Kidney (tissue), 14 donors: Measurements from ENCODE around the gene CLASRP. TPM values are rescaled to one million over a fixed set of nuclear protein-coding genes. Genes with fewer than 3 reads are reported as not detected.
A peak's percentile ranks its signal among the peaks of the same experiment; 100 is the strongest.

Experiments used
- DNase-seq, 5 donors: peaks; one replicate each; pipeline ENCODE4 v3.0.0-alpha.2; 2013 to 2020
- FAIRE-seq: peaks from 2 replicates; lab custom pipeline; 2012; peaks lifted over from hg19 to GRCh38; lab: Jason Lieb, UNC
- H3K27ac ChIP-seq, 2 donors: one replicate each; pipeline ENCODE4 v1.7.0; 2013; ENCODE audit warnings: low read depth in 2 of 2, low read length in 2 of 2, inconsistent platforms in 1 of 2
- H3K27me3 ChIP-seq: one replicate; pipeline ENCODE4 v1.7.1; 2013; ENCODE audit warnings: low read length, inconsistent platforms; ENCODE audit not compliant: control insufficient read depth, insufficient read depth
- H3K36me3 ChIP-seq, 3 donors: one replicate each; pipeline versions ENCODE4 v1.7.0 to v1.7.1; 2013; ENCODE audit warnings: low read length in 3 of 3, control low read depth in 1 of 3, inconsistent platforms in 1 of 3; ENCODE audit not compliant: insufficient read depth in 3 of 3, control insufficient read depth in 2 of 3
- H3K4me1 ChIP-seq, 3 donors: one replicate each; pipeline versions ENCODE4 v1.7.0 to v1.7.1; 2013; ENCODE audit warnings: low read length in 3 of 3, inconsistent platforms in 1 of 3, low read depth in 1 of 3; ENCODE audit not compliant: control insufficient read depth in 2 of 3, insufficient read depth in 2 of 3
- H3K4me3 ChIP-seq, 3 donors: one replicate each; pipeline versions ENCODE4 v1.7.0 to v1.8.1; 2013; ENCODE audit warnings: low read length in 3 of 3, control low read depth in 1 of 3, inconsistent platforms in 1 of 3
- H3K9ac ChIP-seq, 3 donors: one replicate each; pipeline versions ENCODE4 v1.7.0 to v1.7.1; 2013; ENCODE audit warnings: low read length in 3 of 3, control low read depth in 1 of 3, inconsistent platforms in 1 of 3
- H3K9me3 ChIP-seq, 3 donors: one replicate each; pipeline versions ENCODE4 v1.7.0 to v1.7.1; 2013; ENCODE audit warnings: low read length in 3 of 3, control low read depth in 1 of 3, inconsistent platforms in 1 of 3; ENCODE audit not compliant: control insufficient read depth in 2 of 3, insufficient read depth in 1 of 3
- CTCF ChIP-seq: IDR thresholded peaks from 3 replicates; pipeline ENCODE4 v1.5.1; 2012; ENCODE audit warnings: mild to moderate bottlenecking, moderate library complexity, borderline replicate concordance; ENCODE audit not compliant: insufficient read depth; ENCODE audit errors: extremely low read depth
- intact Hi-C: fragments of 100-400 bp; cut with DNase I; formaldehyde crosslinking; loops from one replicate; pipeline ENCODE4 v1.11.1; 2022
- polyA plus RNA-seq: library from polyadenylated mRNA; stranded (reverse); fragments of 350-450 nt; fragmentation: Illumina TruSeq; extraction: RNeasy Lipid Tissue Mini Kit (QIAGEN cat#74804); gene quantifications from one replicate; pipeline ENCODE4 v1.2.3, GENCODE V29; 2014; ENCODE audit warnings: low read depth, low replicate concordance; ENCODE audit not compliant: insufficient read depth
- total RNA-seq: library from RNA; stranded (reverse); fragmentation: NEBNext Ultra II Directional; extraction: Animal tissue kit (Norgen Biotek cat#: 25700); gene quantifications from one replicate; pipeline ENCODE4 v1.2.1, GENCODE V29; 2021
- donor health status: control.
- donor health status: control.
- donor health status: control.
- donor health status: control.
- donor health status: control.
- donor health status: DM: yes; HTN: yes; CAD: no.
- donor health status: Normal renal cell carcinoma (clear cell type).

CLASRP gene
- total and polyA plus RNA-seq, 2 donors from 2014 or later = 38.0 to 83.6 TPM

DNA sequence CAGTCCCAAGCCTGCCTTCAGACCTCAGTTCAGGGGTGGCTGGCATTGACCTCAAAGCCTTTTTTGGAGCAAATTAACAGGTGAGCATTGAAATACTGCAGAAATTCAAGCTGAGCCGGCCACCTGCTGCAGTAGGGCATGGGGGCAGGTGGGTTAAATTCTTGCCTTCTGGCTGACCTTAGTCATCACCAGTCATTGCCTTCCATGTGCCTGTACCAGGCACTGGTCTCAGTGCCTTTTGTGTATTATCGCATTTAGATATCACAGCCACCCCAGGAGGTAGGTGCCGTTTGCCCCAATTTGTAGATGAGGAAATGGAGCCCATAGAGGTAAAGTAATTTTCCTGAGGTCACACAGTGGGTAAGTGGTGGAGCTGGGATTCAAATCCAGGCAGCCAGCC is 61.4 kb downstream of the CLASRP start:
- Histone ChIP-seq H3K4me1 (peaks cover 3 to 81% (median 78%) of the 10 kb centered on the region in 3 donors), H3K4me3 (no peak overlapping the region), H3K9ac (peak overlapping the region in 1 of 3 donors; percentile 67), H3K27ac (peak overlapping the region; percentile 6 to 77), H3K36me3 (no peaks in the 10 kb centered on the region), H3K27me3 (no peaks in the 10 kb centered on the region), H3K9me3 (no peaks in the 10 kb centered on the region)
- TF ChIP-seq CTCF = no peak
- intact Hi-C loops = no loop called here
- FAIRE-seq (no peak), DNase-seq (no peak)

DNA sequence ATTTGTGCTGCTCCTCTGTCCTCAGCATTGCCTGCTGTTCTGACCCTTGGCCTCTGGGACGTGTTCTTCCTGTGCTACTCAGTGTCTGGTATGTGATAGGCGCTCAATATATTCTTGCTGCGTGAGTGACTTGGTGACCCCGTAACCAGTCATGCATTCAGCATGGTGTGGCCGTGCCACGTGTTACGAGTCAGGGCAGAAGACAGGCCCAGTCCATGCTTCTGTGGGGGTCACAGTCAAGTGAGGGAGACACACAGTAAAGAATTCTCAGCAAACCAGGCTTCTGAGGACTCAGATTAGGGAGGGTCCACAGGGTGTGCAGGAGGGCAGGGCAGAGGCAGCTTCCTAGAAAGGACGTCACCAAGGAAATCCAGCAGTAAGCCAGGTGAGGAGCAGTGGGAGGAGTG is 62.0 kb downstream of the CLASRP start:
- Histone ChIP-seq H3K27ac (peak overlapping the region; percentile 43 to 77), H3K36me3 (no peaks in the 10 kb centered on the region), H3K9ac (peak overlapping the region in 2 of 3 donors; percentile 27 to 67), H3K4me3 (no peak overlapping the region), H3K4me1 (peaks cover 3 to 80% (median 78%) of the 10 kb centered on the region in 3 donors), H3K27me3 (no peaks in the 10 kb centered on the region), H3K9me3 (no peaks in the 10 kb centered on the region)
- no peak for TF ChIP-seq CTCF
- FAIRE-seq (no peak), DNase-seq (peak in 4 of 5 donors; percentile 46 to 80 (median 70))
- intact Hi-C loops = no loop called here

DNA sequence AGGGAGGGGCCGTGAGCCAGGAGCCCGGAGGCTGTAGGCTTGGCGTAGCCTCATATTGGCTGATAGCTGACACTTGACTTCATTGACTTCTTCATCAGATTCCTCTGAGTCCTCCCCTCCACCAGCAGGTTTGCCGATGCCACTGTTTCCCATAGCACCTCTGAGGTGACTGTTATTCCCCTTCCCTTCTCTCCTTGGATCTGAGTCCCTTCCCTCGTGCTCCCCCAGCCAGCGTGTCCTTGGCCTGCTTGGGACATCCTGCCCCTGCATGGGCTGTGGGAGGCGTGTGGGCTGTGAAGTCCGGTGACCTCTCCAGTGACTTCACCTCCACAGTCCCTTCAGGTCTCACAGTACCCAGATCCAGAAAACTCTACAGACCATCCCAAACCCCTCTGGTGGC is 63.0 kb downstream of the CLASRP start:
- DNase-seq (no peak), FAIRE-seq (no peak)
- intact Hi-C loops = no loop called here
- Histone ChIP-seq H3K27ac (peak overlapping the region; percentile 77 to 79), H3K4me3 (peak overlapping the region in 1 of 3 donors; percentile 25), H3K36me3 (no peaks in the 10 kb centered on the region), H3K4me1 (peaks cover 3 to 78% (median 72%) of the 10 kb centered on the region in 3 donors), H3K27me3 (no peaks in the 10 kb centered on the region), H3K9ac (peak overlapping the region in 1 of 3 donors; percentile 67), H3K9me3 (no peaks in the 10 kb centered on the region)
- TF ChIP-seq CTCF = no peak

- FAIRE-seq = no peak
These were observed 63.6 kb downstream of the CLASRP start for GRCh38 chr19:45102481-45102880.

More at GRCh38 chr19:45102481-45102880, 63.6 kb downstream of the CLASRP start:
- Histone ChIP-seq H3K9ac (peak overlapping the region in 1 of 3 donors; percentile 22), H3K36me3 (no peaks in the 10 kb centered on the region), H3K9me3 (no peaks in the 10 kb centered on the region), H3K27me3 (no peaks in the 10 kb centered on the region), H3K4me3 (no peak overlapping the region), H3K4me1 (peaks cover 3 to 72% (median 72%) of the 10 kb centered on the region in 3 donors), H3K27ac (peak overlapping the region; percentile 1 to 43)
- intact Hi-C loops = no loop called here
- TF ChIP-seq CTCF = no peak
- no peak for DNase-seq
